Smooth muscle cell (in vitro differentiated cells): ENCODE results near the gene KAZALD1. TPM values are rescaled to one million over a fixed set of nuclear protein-coding genes. Genes with fewer than 3 reads are reported as not detected.

Experiments used
- DNase-seq: peaks from one replicate; lab custom pipeline; 2025; ENCODE audit not compliant: unreplicated experiment; lab: John Stamatoyannopoulos, UW
- H2AFZ ChIP-seq: fragments of 200-600 bp; sonication (generic); 2 replicates; pipeline ENCODE4 v1.6.0; 2016; ENCODE audit warnings: antibody characterized with exemption, low read depth, mild to moderate bottlenecking
- H3F3A ChIP-seq: fragments of 200-600 bp; sonication (generic); 2 replicates; pipeline ENCODE4 v1.6.0; 2017; ENCODE audit warnings: antibody characterized with exemption, low read depth
- H3K27ac ChIP-seq: fragments of 200-600 bp; sonication (generic); 2 replicates; pipeline ENCODE4 v1.5.1; 2016; ENCODE audit warnings: low read depth, mild to moderate bottlenecking
- H3K27me3 ChIP-seq: fragments of 200-600 bp; sonication (generic); 2 replicates; pipeline ENCODE4 v1.6.1; 2016; ENCODE audit warnings: low read depth, mild to moderate bottlenecking
- H3K36me3 ChIP-seq: fragments of 200-600 bp; sonication (generic); 2 replicates; pipeline ENCODE4 v1.5.1; 2016; ENCODE audit warnings: low read depth
- H3K4me1 ChIP-seq: fragments of 200-600 bp; sonication (generic); 2 replicates; pipeline ENCODE4 v1.5.1; 2016; ENCODE audit warnings: low read depth
- H3K4me2 ChIP-seq: fragments of 200-600 bp; sonication (generic); 2 replicates; pipeline ENCODE4 v1.6.0; 2016; ENCODE audit warnings: mild to moderate bottlenecking
- H3K4me3 ChIP-seq: fragments of 200-600 bp; sonication (generic); 2 replicates; pipeline ENCODE4 v1.5.1; 2016; ENCODE audit warnings: mild to moderate bottlenecking
- H3K79me2 ChIP-seq: fragments of 200-600 bp; sonication (generic); 2 replicates; pipeline ENCODE4 v1.6.0; 2016; ENCODE audit warnings: low read depth, mild to moderate bottlenecking
- H3K9ac ChIP-seq: fragments of 200-600 bp; sonication (generic); 2 replicates; pipeline ENCODE4 v1.6.0; 2016; ENCODE audit warnings: low read depth
- H3K9me3 ChIP-seq: fragments of 200-600 bp; sonication (generic); replicated peaks from 2 replicates; pipeline ENCODE4 v1.5.1; 2016; ENCODE audit warnings: low read depth
- H4K20me1 ChIP-seq: fragments of 200-600 bp; sonication (generic); 2 replicates; pipeline ENCODE4 v1.6.0; 2016; ENCODE audit warnings: low read depth
- CTCF ChIP-seq: fragments of 200-600 bp; sonication (generic); IDR thresholded peaks from 2 replicates; pipeline ENCODE4 v1.5.1; 2017; ENCODE audit warnings: borderline replicate concordance, mild to moderate bottlenecking, antibody characterized with exemption; ENCODE audit not compliant: insufficient read depth, poor library complexity, severe bottlenecking
- WGBS: methylation state at CpG from one replicate; pipeline ENCODE4 v1.1.7; 2016; ENCODE audit warnings: low lambda C conversion rate; 5-methylcytosine and 5-hydroxymethylcytosine counted together
- polyA plus RNA-seq: library from polyadenylated mRNA; unstranded; fragments of >200 nt; fragmentation: Nextera tagmentation; extraction: Ambion mirVana; gene quantifications from 2 replicates; pipeline ENCODE4 v1.2.1, GENCODE V29; 2016
- total RNA-seq: library from RNA; depleted of rRNA; stranded (reverse); fragments of >200 nt; gene quantifications from 2 replicates; pipeline ENCODE4 v1.2.3, GENCODE V29; 2014

Gene KAZALD1
- total and polyA plus RNA-seq, 2 experiments from 2014 or later, result 13.1 to 20.4 TPM

- peaks cover 22% of the 10 kb centered on the region for H3K4me1 ChIP-seq
- H3K27me3 ChIP-seq, result peaks cover 62% of the 10 kb centered on the region
- 18% methylated on average over 25 of the region's 25 CpGs for WGBS
- no peak overlapping the region for H3K4me3 ChIP-seq
- peaks cover 17% of the 10 kb centered on the region for H3F3A ChIP-seq
- no peak overlapping the region for H3K9ac ChIP-seq
- H3K79me2 ChIP-seq, result no peaks in the 10 kb centered on the region
- no peak for TF ChIP-seq CTCF
- no peak for DNase-seq
- H3K4me2 ChIP-seq, result no peak overlapping the region
- H3K36me3 ChIP-seq, result no peaks in the 10 kb centered on the region
- H2AFZ ChIP-seq, result no peak overlapping the region
- no peak overlapping the region for H3K27ac ChIP-seq
- no peaks in the 10 kb centered on the region for H4K20me1 ChIP-seq
- H3K9me3 ChIP-seq, result no peaks in the 10 kb centered on the region
These were observed 15.2 kb upstream of the KAZALD1 start for GRCh38 chr10:101046332-101047238.

GRCh38 chr10:101047268-101047667, 14.5 kb upstream of the KAZALD1 start:
- Histone ChIP-seq H3K79me2 (no peaks in the 10 kb centered on the region), H3K9ac (no peak overlapping the region), H3F3A (peaks cover 13% of the 10 kb centered on the region), H3K36me3 (no peaks in the 10 kb centered on the region), H3K27me3 (peaks cover 62% of the 10 kb centered on the region), H2AFZ (no peak overlapping the region), H3K27ac (no peak overlapping the region), H3K9me3 (no peaks in the 10 kb centered on the region), H3K4me2 (no peak overlapping the region), H4K20me1 (no peaks in the 10 kb centered on the region), H3K4me1 (peaks cover 22% of the 10 kb centered on the region), H3K4me3 (no peak overlapping the region)
- TF ChIP-seq CTCF, result no peak
- DNase-seq, result no peak
- 15% methylated on average over 15 of the region's 16 CpGs for WGBS

GRCh38 chr10:101047961-101048892, 13.6 kb upstream of the KAZALD1 start:
- Histone ChIP-seq H3K27ac (no peak overlapping the region), H3K4me1 (peaks cover 20% of the 10 kb centered on the region), H3K36me3 (no peaks in the 10 kb centered on the region), H3K79me2 (no peaks in the 10 kb centered on the region), H3K4me2 (no peak overlapping the region), H3F3A (peaks cover 10% of the 10 kb centered on the region), H2AFZ (no peak overlapping the region), H3K9ac (no peak overlapping the region), H3K27me3 (peaks cover 62% of the 10 kb centered on the region), H4K20me1 (no peaks in the 10 kb centered on the region), H3K9me3 (no peaks in the 10 kb centered on the region), H3K4me3 (no peak overlapping the region)
- WGBS, result 9% methylated on average over 60 of the region's 62 CpGs
- no peak for DNase-seq
- TF ChIP-seq CTCF, result no peak
